H9 (cell line): ENCODE measurements around the gene TEX51. TPM values are rescaled to one million over a fixed set of nuclear protein-coding genes. Genes with fewer than 3 reads are reported as not detected.

Source experiments
- DNase-seq: peaks from one replicate; pipeline ENCODE4 v3.0.0-alpha.2; 2017
- H2AFZ ChIP-seq: one replicate; pipeline ENCODE4 v1.6.1; 2013; ENCODE audit warnings: mild to moderate bottlenecking, low read length, control low read depth, moderate library complexity
- H2AK5ac ChIP-seq: 2 replicates; pipeline ENCODE4 v1.6.1; 2013; ENCODE audit warnings: low read length, control low read depth, mixed read lengths; ENCODE audit not compliant: insufficient read length
- H2BK120ac ChIP-seq: one replicate; pipeline ENCODE4 v1.6.1; 2013; ENCODE audit warnings: low read depth, mild to moderate bottlenecking, low read length, control low read depth, inconsistent platforms; ENCODE audit not compliant: poor library complexity, severe bottlenecking
- H2BK12ac ChIP-seq: 2 replicates; pipeline ENCODE4 v1.6.1; 2013; ENCODE audit warnings: low read length, control low read depth, mixed read lengths, low read depth; ENCODE audit not compliant: insufficient read length
- H2BK15ac ChIP-seq: 2 replicates; pipeline ENCODE4 v1.6.1; 2013; ENCODE audit warnings: low read depth, low read length, control low read depth
- H2BK20ac ChIP-seq: one replicate; pipeline ENCODE4 v1.6.1; 2013; ENCODE audit warnings: low read depth, mild to moderate bottlenecking, low read length, control low read depth, inconsistent platforms; ENCODE audit not compliant: poor library complexity, severe bottlenecking
- H2BK5ac ChIP-seq: 2 replicates; pipeline ENCODE4 v1.6.1; 2013; ENCODE audit warnings: low read length, control low read depth, mixed read lengths; ENCODE audit not compliant: insufficient read length
- H3K14ac ChIP-seq: 2 replicates; pipeline ENCODE4 v1.6.1; 2013; ENCODE audit warnings: low read length, control low read depth; ENCODE audit not compliant: insufficient read depth
- H3K18ac ChIP-seq: 2 replicates; pipeline ENCODE4 v1.6.1; 2013; ENCODE audit warnings: low read depth, mild to moderate bottlenecking, mixed read lengths, low read length, control low read depth; ENCODE audit not compliant: insufficient read length
- H3K23ac ChIP-seq: 2 replicates; pipeline ENCODE4 v1.6.1; 2013; ENCODE audit warnings: low read length, control low read depth, mixed read lengths, low read depth; ENCODE audit not compliant: insufficient read length
- H3K23me2 ChIP-seq: 2 replicates; pipeline ENCODE4 v1.6.1; 2013; ENCODE audit warnings: low read depth, mild to moderate bottlenecking, mixed read lengths, low read length, control low read depth; ENCODE audit not compliant: insufficient read length, poor library complexity, severe bottlenecking
- H3K27ac ChIP-seq: 2 replicates; pipeline ENCODE4 v1.5.1; 2013; ENCODE audit warnings: low read length, control low read depth, mixed read lengths, low read depth; ENCODE audit not compliant: insufficient read length
- H3K27me3 ChIP-seq: 2 replicates; pipeline ENCODE4 v1.6.1; 2013; ENCODE audit warnings: low read length, control low read depth, inconsistent platforms; ENCODE audit not compliant: insufficient read depth
- H3K4ac ChIP-seq: 2 replicates; pipeline ENCODE4 v1.6.1; 2013; ENCODE audit warnings: low read depth, mild to moderate bottlenecking, control low read depth, inconsistent platforms, low read length, moderate library complexity
- H3K4me1 ChIP-seq: 2 replicates; pipeline ENCODE4 v1.6.1; 2013; ENCODE audit warnings: low read length, control low read depth, inconsistent platforms; ENCODE audit not compliant: insufficient read depth
- H3K4me2 ChIP-seq: 2 replicates; pipeline ENCODE4 v1.6.1; 2013; ENCODE audit warnings: low read length, control low read depth, mixed read lengths; ENCODE audit not compliant: insufficient read length, insufficient read depth
- H3K56ac ChIP-seq: 2 replicates; pipeline ENCODE4 v1.6.1; 2013; ENCODE audit warnings: low read depth, mild to moderate bottlenecking, mixed read lengths, low read length, control low read depth; ENCODE audit not compliant: insufficient read length
- H3K79me1 ChIP-seq: 2 replicates; pipeline ENCODE4 v1.6.1; 2013; ENCODE audit warnings: low read depth, mild to moderate bottlenecking, moderate library complexity, low read length, control low read depth, inconsistent platforms; ENCODE audit not compliant: insufficient read depth, poor library complexity, severe bottlenecking
- H3K79me2 ChIP-seq: 2 replicates; pipeline ENCODE4 v1.6.1; 2013; ENCODE audit warnings: low read length, control low read depth, inconsistent platforms; ENCODE audit not compliant: insufficient read depth
- H3K9ac ChIP-seq: 2 replicates; pipeline ENCODE4 v1.6.1; 2013; ENCODE audit warnings: low read length, control low read depth, mixed read lengths; ENCODE audit not compliant: insufficient read length; ENCODE audit errors: extremely low read depth
- H3K9me3 ChIP-seq: one replicate; pipeline ENCODE4 v1.6.1; 2013; ENCODE audit warnings: low read depth, low read length, inconsistent platforms; ENCODE audit not compliant: control insufficient read depth
- H3T11ph ChIP-seq: one replicate; pipeline ENCODE4 v1.6.1; 2013; ENCODE audit warnings: mild to moderate bottlenecking, low read length, control low read depth, inconsistent platforms
- H4K20me1 ChIP-seq: one replicate; pipeline ENCODE4 v1.6.1; 2013; ENCODE audit not compliant: control insufficient read depth, insufficient read length, insufficient read depth
- H4K5ac ChIP-seq: 2 replicates; pipeline ENCODE4 v1.6.1; 2013; ENCODE audit warnings: low read depth, mild to moderate bottlenecking, mixed read lengths, low read length, control low read depth; ENCODE audit not compliant: insufficient read length
- H4K8ac ChIP-seq: replicated peaks from 2 replicates; pipeline ENCODE4 v1.6.1; 2013; ENCODE audit warnings: low read length, control low read depth, mixed read lengths, low read depth; ENCODE audit not compliant: insufficient read length
- H4K91ac ChIP-seq: 2 replicates; pipeline ENCODE4 v1.6.1; 2013; ENCODE audit warnings: low read depth, mild to moderate bottlenecking, moderate library complexity, mixed read lengths, low read length, control low read depth; ENCODE audit not compliant: insufficient read length
- H3K27ac Mint-ChIP-seq, 3 experiments: 2 replicates in 2 of 3; 3 replicates in 1 of 3; pipeline ENCODE4 v1.8.0; 2020 to 2021; ENCODE audit warnings: mixed read lengths in 3 of 3, mild to moderate bottlenecking in 1 of 3, moderate library complexity in 1 of 3
- H3K27me3 Mint-ChIP-seq: 2 replicates; pipeline ENCODE4 v1.8.0; 2021; ENCODE audit warnings: low read depth, mild to moderate bottlenecking, moderate library complexity, mixed read lengths
- H3K36me3 Mint-ChIP-seq, 3 experiments: 2 replicates in 2 of 3; 3 replicates in 1 of 3; pipeline ENCODE4 v1.8.0; 2020 to 2021; ENCODE audit warnings: low read depth in 3 of 3, mixed read lengths in 3 of 3; ENCODE audit not compliant: insufficient read depth in 1 of 3
- H3K4me1 Mint-ChIP-seq, 2 experiments: 2 replicates each; pipeline ENCODE4 v1.8.0; 2020; ENCODE audit warnings: mixed read lengths in 2 of 2
- H3K4me3 Mint-ChIP-seq, 2 experiments: 2 replicates in 1 of 2; 3 replicates in 1 of 2; pipeline ENCODE4 v1.8.0; 2020 to 2021; ENCODE audit warnings: mild to moderate bottlenecking in 2 of 2, mixed read lengths in 2 of 2, moderate library complexity in 1 of 2
- H3K9me3 Mint-ChIP-seq, 2 experiments: 2 replicates in 1 of 2; 3 replicates in 1 of 2; pipeline ENCODE4 v1.8.0; 2020; ENCODE audit warnings: mild to moderate bottlenecking in 2 of 2, mixed read lengths in 2 of 2, moderate library complexity in 1 of 2
- CTCF ChIP-seq: fragments of 200-600 bp; sonication (generic); conservative IDR thresholded peaks from 3 replicates; pipeline ENCODE4 v1.8.0; 2021; ENCODE audit warnings: antibody characterized with exemption, mild to moderate bottlenecking
- WGBS: extraction: QIAGEN DNeasy Blood & Tissue Kit; methylation state at CpG from one replicate; pipeline ENCODE4 v1.1.7; 2013; ENCODE audit warnings: missing lambda C conversion rate, low lambda C conversion rate, mixed read lengths; ENCODE audit not compliant: insufficient read length; ENCODE audit errors: extremely low coverage; 5-methylcytosine and 5-hydroxymethylcytosine counted together
- total RNA-seq: library from RNA; stranded (reverse); gene quantifications from 2 replicates; pipeline ENCODE4 v1.2.1, GENCODE V29; 2021

The TEX51 gene
- total RNA-seq, 1 experiment from 2014 or later = not detected

- no peak for TF ChIP-seq CTCF
These were observed 3.4 kb upstream of the TEX51 start for GRCh38 chr2:126895336-126895735.

More at GRCh38 chr2:126895336-126895735, 3.4 kb upstream of the TEX51 start:
- peaks cover under 1 to 7% of the 10 kb centered on the region in 2 experiments; a peak in 4 of 5 replicates for H3K9me3 Mint-ChIP-seq
- peaks cover 18% of the 10 kb centered on the region for H3K27me3 Mint-ChIP-seq
- no peaks in the 10 kb centered on the region for H3K4me1 ChIP-seq
- H3K27ac Mint-ChIP-seq = no peak overlapping the region
- no peaks in the 10 kb centered on the region for H3K27me3 ChIP-seq
- H4K5ac ChIP-seq = no peak overlapping the region
- H3K23ac ChIP-seq = no peak overlapping the region
- peaks cover 10 to 15% of the 10 kb centered on the region in 2 experiments for H3K4me1 Mint-ChIP-seq
- H3K14ac ChIP-seq = peak overlapping the region; percentile 39; the same call in 1 of the 2 replicates
- no peak overlapping the region for H4K8ac ChIP-seq
- no peaks in the 10 kb centered on the region for H4K20me1 ChIP-seq
- H2BK5ac ChIP-seq = no peak overlapping the region
- H3K4me3 Mint-ChIP-seq = no peak overlapping the region
- no peak overlapping the region for H2AFZ ChIP-seq
- H3K56ac ChIP-seq = no peak overlapping the region
- H2BK20ac ChIP-seq = no peak overlapping the region
- H3K9me3 ChIP-seq = no peaks in the 10 kb centered on the region
- no peak overlapping the region for H2BK120ac ChIP-seq
- no peaks in the 10 kb centered on the region for H3K79me2 ChIP-seq
- H3K18ac ChIP-seq = no peak overlapping the region
- peak; percentile 22 for DNase-seq
- H3K9ac ChIP-seq = no peak overlapping the region
- H4K91ac ChIP-seq = no peak overlapping the region
- H2BK15ac ChIP-seq = no peak overlapping the region
- H3K4ac ChIP-seq = no peak overlapping the region
- H2BK12ac ChIP-seq = no peak overlapping the region
- no peaks in the 10 kb centered on the region for H3K23me2 ChIP-seq
- peaks cover 0 to 2% (median 0%) of the 10 kb centered on the region in 3 experiments; a peak in 1 of 7 replicates for H3K36me3 Mint-ChIP-seq
- H2AK5ac ChIP-seq = no peak overlapping the region
- H3T11ph ChIP-seq = no peak overlapping the region
- no peaks in the 10 kb centered on the region for H3K79me1 ChIP-seq
- WGBS = no CpG with 5 or more reads among the region's 4 CpGs
- no peak overlapping the region for H3K4me2 ChIP-seq
- H3K27ac ChIP-seq = no peak overlapping the region
